ENCODE data around the gene YWHAG. TPM values are rescaled to one million over a fixed set of nuclear protein-coding genes. Genes with fewer than 3 reads are reported as not detected.

Gene YWHAG
- total and polyA plus RNA-seq, 2 of the 13 experiments (the other 11 are each of a cell fraction or from before 2014, with no cell fraction given): 36.9 to 67.5 TPM

- TF ChIP-seq ZNF331 (CRISPR knock-in tag; IDR thresholded peaks at IDR 0.05) (peak; percentile 66; the same call in 1 of the 2 replicates), TMF1 (CRISPR knock-in tag; IDR thresholded peaks at IDR 0.05; ENCODE audit: low read depth) (no peak), PCBP2 (optimal IDR thresholded peaks at IDR 0.05; ENCODE audit: low read depth, low read length, poor library complexity, severe bottlenecking) (no peak), HDAC2 (CRISPR knock-in tag; IDR thresholded peaks at IDR 0.05) (peak; percentile 42; the same call in 1 of the 2 replicates), FOXA3 (CRISPR knock-in tag; IDR thresholded peaks at IDR 0.05) (0 out of 2 replicates have a peak, but pooled peaks have one; percentile 18), HDAC6 (IDR thresholded peaks at IDR 0.05; ENCODE audit: low read depth, low read length) (no peak), DPF2 (CRISPR knock-in tag; IDR thresholded peaks at IDR 0.05; ENCODE audit: borderline replicate concordance, low read depth) (peak; percentile 34; the same call in 1 of the 2 replicates), MIXL1 (CRISPR knock-in tag; IDR thresholded peaks at IDR 0.05) (no peak), PPARG (CRISPR knock-in tag; conservative IDR thresholded peaks at IDR 0.05) (0 out of 2 replicates have a peak, but pooled peaks have one; percentile 49), ARID5B (CRISPR knock-in tag; IDR thresholded peaks at IDR 0.05) (peak; percentile 43; the same call in 1 of the 2 replicates), SOX5 (CRISPR knock-in tag; IDR thresholded peaks at IDR 0.05; ENCODE audit: borderline replicate concordance) (peak; percentile 86), AGO2 (optimal IDR thresholded peaks at IDR 0.05; ENCODE audit: low read depth, low read length) (no peak), HDAC1 (CRISPR knock-in tag; IDR thresholded peaks at IDR 0.05) (peak; percentile 48; the same call in 1 of the 2 replicates), ZNF337 (CRISPR knock-in tag; IDR thresholded peaks at IDR 0.05; ENCODE audit: borderline replicate concordance, low read depth) (no peak), FOSL2 (CRISPR knock-in tag; IDR thresholded peaks at IDR 0.05) (peak; percentile 12; the same call in 1 of the 2 replicates), CSRNP1 (CRISPR knock-in tag; IDR thresholded peaks at IDR 0.05) (no peak), DNMT3B (CRISPR knock-in tag; conservative IDR thresholded peaks at IDR 0.05) (no peak), HNRNPH1 (optimal IDR thresholded peaks at IDR 0.05; ENCODE audit: low read depth, low read length) (no peak), ZNF281 (CRISPR knock-in tag; IDR thresholded peaks at IDR 0.05; ENCODE audit: borderline replicate concordance) (peak; percentile 55; the same call in 1 of the 2 replicates), RXRA (CRISPR knock-in tag; IDR thresholded peaks at IDR 0.05) (peak; percentile 33; the same call in 1 of the 2 replicates)
- TF ChIP-seq, protein P1, sequence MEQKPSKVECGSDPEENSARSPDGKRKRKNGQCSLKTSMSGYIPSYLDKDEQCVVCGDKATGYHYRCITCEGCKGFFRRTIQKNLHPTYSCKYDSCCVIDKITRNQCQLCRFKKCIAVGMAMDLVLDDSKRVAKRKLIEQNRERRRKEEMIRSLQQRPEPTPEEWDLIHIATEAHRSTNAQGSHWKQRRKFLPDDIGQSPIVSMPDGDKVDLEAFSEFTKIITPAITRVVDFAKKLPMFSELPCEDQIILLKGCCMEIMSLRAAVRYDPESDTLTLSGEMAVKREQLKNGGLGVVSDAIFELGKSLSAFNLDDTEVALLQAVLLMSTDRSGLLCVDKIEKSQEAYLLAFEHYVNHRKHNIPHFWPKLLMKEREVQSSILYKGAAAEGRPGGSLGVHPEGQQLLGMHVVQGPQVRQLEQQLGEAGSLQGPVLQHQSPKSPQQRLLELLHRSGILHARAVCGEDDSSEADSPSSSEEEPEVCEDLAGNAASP (CRISPR knock-in tag; IDR thresholded peaks at IDR 0.05; ENCODE audit: borderline replicate concordance): peak; percentile 57; the same call in 1 of the 2 replicates
Observed at GRCh38 chr7:76408121-76408560, 49.4 kb upstream of the YWHAG start (continued).
